GM23248 (cell line): Measurements from ENCODE around the gene CD93.

ENCODE experiments used
- EZH2 ChIP-seq: fragments of 200-600 bp; sonication (generic); IDR thresholded peaks from 2 replicates; pipeline ENCODE4 v1.6.1; 2018; ENCODE audit warnings: antibody characterized with exemption, mild to moderate bottlenecking; ENCODE audit not compliant: insufficient read depth, poor library complexity, severe bottlenecking
- EZH2phosphoT487 ChIP-seq: fragments of 200-600 bp; sonication (generic); IDR thresholded peaks from 2 replicates; pipeline ENCODE4 v1.6.1; 2018; ENCODE audit warnings: antibody characterized with exemption, moderate library complexity, mild to moderate bottlenecking, low read depth; ENCODE audit not compliant: insufficient read depth

DNA sequence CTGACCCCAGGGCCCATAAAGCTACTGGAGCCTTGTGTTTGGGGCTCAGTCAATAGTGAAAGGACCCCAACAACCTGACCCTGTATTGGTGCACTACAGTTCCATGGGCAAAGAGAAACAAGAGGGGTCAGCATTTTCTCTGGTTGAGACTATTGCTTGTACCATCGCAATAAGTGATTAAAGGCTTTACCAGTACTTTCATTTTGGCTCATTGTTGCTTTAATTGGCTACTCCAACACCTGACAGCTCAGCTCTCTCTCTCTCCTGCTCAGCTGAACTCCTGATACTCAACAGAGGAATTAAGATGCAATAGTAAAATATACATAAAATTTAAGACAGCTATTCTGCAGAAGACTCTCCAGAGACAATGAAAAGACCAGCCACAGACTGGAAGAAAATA lies 17.8 kb downstream of the CD93 start:
- TF ChIP-seq EZH2: no peak
- no peak for TF ChIP-seq EZH2phosphoT487
